ENCODE results near the gene PANK2.
"Not testable (repeated sequence)": the region's sequence is repeated elsewhere in the genome, so short reads cannot be mapped to it uniquely, and the experiment has no call there.

PANK2 gene

DNA sequence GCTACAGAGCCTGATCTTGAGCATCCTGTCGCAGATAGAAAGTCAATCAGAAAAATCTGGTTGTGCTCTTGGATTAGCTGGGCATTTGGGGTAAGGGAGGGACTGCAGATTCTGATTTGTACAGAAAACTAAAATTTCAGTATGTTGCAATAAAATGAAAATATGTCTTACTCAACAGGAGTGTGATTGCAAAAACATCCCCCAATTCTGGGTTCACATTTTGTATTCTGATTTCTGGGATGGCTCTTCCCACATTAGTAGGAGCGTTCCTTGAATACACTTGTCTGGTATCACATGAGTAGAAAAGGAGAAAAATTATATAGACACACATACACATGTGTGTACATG, 40.5 kb downstream of the PANK2 start:
- DNase-seq (ENCODE audit: low read depth): no peak

DNA sequence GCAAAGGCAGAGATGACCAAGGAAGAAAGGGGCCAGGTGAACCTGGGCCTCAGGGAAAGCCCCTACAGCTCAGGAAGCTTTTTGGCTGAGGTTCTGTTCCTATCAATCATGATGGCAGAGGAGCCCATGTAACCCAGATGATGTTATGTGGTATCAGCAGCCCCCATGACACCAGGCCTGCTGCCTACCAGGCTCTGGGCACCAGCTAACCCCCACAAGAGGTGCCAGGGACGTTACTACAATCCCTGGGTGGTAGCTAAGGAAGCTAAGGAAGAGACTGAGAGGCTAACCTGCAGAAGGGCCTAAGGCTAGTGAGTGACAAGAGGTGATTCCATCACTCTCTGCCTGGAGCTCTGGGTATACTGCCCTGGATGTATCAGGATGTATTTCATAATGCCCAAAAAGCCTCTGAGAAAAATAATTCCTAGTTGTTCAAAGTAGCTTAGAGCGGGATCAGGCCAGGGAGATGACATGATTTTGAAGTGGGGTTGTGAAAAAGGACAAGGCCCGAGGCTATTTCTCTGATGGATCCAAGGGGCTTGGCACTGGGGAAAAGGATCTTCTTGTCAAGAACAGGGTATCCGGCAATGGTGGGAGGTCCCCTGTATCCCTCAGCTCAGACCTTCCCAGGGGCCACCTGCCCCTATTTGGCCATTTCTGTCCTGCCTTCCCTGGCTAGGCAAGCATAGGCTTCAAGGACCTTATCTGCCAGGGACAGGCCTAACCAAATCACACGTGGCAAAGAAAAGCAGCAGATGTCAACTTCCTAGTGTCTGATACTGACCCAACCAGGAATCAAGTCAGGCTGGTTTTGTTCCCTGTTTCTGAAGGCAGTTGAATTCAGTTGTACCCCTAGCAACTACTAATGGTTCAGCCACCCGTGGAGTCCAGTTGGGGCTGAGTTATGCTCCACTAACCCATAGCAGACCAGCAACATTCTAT, 41.3 kb downstream of the PANK2 start:
- DNase-seq (ENCODE audit: low read depth): no peak

DNA sequence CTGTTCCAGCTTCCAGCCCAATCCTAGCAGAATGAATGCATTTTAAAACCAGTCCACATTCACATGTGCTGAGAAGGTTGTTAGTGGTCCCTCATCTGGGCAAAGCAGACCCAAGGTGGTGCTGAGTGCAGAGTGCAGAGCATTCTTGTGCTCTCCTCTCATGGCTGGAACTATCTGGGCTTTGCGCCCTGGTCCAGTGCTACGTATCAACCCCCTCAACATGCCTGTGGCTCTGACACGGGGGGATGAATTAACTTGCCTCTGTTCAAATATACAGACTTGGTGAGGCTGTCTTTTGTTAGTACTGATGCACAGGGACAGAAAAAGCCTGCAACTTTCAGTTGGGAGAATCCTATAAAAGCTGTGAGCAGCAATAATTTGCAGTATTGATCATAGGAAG, 42.5 kb downstream of the PANK2 start:
- DNase-seq (ENCODE audit: low read depth): no peak

DNA sequence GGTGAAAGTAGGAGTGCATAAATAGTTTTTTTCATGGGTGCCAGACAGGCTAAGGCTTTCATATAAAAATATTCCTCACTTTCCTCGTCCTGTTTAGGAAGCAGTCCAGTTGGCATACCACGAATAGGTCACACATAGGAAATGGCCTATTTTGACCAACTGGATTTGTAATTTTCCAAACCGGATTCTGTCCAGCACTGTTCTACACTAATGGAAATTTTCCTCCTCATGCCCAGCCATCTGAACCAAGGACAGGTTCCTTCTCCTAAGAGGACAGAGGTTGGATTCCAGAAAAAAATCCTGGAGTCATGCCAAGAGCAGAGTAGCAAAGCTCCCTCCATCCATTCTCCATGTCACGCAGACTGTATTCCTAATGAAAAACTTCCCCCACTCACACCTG, 43.1 kb downstream of the PANK2 start:
- DNase-seq (ENCODE audit: low read depth): no peak

DNA sequence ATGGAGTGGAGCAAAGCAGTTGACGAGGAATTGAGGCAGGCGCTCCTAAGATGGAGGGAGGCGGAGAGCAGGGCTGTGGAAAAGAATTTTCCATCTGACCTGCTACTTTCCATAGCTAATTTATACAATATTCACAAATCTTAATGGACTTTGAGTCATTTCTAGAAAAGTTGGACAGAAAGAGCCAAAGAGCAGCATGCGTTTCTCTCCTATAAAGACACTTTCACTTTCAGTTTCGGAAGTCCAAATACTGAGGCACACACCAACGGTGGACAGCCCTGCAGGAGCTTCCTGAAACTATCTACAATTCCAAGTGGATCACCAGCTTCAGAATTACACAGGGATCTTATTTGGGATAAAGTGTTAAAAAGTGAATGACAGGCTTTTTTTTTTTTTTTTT, 43.5 kb downstream of the PANK2 start:
- DNase-seq (ENCODE audit: low read depth): no peak

DNA sequence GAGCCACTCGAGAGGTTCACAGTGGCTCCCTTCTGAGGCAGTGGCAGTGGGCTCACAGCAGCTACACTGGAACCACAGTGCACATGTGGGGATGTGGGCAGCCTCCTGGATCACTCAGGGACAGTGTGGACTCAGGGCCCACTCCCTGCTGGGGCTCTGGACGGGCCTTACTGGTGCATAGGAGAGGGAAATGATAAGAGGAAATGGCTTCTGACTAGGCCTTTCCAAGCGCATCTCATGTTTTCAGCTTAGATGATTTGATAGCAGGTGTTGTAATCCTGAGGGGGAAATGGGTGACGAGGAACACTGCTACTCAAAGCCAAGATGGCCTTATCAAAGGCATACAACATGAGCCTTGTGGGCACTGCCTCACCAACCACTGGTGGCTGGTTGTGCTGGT, 44.0 kb downstream of the PANK2 start:
- no peak for DNase-seq (ENCODE audit: low read depth)

DNA sequence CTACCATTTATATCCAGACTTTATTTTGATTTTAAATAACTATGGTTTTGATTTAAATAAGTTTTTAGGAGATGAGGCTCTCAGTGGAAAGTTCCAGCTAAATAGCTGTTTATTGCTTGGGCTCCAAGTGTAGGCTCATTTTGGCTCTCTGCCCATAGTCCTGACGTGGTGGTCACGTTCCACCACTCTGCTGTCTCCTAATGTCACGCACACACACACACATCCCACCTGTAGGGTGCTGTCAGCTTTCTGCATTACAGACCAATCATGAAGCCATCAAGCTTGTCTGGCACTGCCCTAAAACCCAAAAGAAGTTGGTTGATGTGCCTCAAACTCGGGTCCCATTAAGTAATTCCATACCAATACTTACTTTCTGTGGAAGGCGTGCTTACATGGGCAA, 45.4 kb downstream of the PANK2 start:
- no peak for DNase-seq (ENCODE audit: low read depth)

DNA sequence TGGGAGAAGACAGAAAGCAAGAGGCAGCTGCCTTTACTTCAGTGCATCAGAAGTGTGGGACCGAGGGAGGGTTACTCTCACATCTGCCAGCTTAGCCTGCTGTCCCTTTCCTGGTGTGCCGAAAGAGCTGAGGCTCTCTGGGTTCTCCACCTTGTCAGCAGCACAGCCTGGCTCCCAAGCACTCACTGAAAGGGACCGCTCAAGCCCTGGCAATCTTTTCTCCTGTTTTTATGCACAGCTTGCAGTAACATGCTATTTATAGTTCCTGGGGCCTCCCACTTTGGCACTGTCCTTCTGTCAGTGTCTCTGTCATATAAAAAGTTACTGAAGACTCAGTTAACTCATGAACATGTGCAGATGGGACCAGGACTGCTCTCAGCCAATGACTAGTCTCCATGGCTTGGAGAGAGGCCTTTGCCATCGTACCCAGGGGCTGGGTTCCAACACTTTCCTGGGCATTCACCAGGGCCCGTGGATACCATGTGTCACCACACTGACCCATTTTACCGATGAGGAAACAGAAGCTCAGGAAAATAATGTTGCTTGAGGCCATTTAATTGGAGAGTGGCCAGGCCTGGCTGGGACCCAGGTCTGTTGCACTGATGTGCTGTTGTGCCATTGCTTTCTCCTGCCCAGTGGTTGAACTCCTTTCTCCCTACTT, 46.2 kb downstream of the PANK2 start:
- DNase-seq (ENCODE audit: low read depth): no peak

DNA sequence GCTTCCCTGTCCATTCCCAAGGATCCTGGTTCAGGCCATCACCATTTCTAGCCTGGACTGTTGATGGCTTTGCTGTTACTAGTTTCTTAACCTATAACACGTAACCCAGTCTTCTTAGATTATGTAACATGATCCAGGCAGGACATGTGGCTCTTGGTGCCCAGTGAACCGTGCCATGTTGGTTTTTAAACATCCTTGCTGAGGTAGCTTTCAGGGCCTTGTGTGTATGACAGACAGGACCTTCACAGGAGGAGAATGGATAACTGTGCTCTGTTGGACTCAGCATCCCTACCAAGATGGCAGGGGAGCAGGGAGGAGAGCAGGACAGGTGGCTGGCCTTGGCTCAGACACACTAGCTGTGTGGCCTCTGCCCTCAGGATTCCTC, 46.8 kb downstream of the PANK2 start:
- no peak for DNase-seq (ENCODE audit: low read depth)

DNA sequence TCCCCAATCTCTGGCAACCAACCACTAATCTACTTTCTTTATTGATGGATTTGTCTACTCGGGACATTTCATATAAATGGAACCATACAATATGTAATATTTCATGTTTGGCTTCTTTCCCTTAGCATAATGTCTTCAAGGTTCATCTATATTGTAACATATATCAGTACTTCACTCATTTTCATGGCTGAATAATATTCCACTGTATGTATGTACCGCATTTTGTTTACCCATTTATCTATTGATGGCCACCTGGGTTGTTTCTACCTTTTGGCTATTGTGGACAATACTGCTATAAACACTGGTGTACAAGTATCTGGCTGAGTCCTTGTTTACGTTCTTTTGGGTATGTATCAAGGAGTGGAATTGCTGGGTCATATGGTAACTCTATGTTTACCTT, 48.4 kb downstream of the PANK2 start:
- DNase-seq (ENCODE audit: low read depth): no peak

DNA sequence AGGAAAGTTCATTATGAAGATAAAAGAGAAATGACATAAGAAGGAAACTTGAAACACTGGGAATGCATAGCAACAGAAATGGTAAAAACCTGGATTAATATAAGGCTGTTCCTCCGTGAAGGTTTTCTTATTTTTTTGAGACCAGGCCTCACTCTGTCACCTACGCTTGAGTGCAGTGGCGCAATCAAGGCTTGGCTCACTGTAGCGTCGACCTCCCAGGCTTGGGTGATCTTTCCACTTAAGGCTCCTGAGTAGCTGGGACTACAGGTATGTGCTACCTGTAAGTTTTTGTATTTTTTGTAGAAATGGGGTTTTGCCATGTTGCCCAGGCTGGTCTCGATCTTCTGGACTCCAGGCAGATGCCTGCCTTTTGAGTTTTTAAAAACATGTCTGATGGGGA, 51.7 kb downstream of the PANK2 start:
- DNase-seq (ENCODE audit: low read depth): no peak

DNA sequence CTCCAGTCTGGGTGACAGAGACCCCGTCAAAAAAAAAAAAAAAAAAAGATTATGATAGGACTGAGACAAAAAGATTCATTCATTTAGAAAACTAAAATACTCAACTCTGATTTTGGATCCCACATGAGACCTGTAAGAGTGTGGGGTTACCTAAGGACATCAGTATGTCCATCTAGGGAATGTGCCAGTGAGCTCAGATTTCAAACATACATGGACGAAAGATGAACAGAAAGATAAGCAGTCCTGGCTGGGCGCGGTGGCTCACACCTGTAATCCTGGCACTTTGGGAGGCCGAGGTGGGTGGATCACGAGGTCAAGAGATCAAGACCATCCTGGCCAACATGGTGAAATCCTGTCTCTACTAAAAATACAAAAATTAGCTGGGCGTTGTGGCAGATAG, 57.5 kb downstream of the PANK2 start:
- not testable (repeated sequence) for DNase-seq (ENCODE audit: low read depth)

DNA sequence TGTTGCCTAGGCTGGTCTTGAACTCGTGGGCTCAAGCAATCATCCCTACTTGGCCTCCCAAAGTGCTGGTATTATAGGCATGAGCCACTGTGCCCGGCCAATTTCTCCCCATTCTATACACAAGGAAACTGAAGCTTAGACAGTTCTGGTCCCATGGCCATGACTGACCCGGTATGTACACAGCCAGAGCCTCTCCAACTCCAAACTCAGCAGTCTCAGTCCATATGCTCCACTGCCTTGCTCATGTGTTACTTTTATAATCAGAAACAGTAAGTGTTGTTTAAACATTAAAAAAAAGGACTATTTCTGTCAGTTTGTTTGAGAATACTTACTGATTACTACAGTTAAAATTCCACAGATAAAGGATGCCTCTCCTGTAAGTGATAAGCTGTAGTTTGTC, 75.5 kb downstream of the PANK2 start:
- DNase-seq (ENCODE audit: low read depth): no peak

DNA sequence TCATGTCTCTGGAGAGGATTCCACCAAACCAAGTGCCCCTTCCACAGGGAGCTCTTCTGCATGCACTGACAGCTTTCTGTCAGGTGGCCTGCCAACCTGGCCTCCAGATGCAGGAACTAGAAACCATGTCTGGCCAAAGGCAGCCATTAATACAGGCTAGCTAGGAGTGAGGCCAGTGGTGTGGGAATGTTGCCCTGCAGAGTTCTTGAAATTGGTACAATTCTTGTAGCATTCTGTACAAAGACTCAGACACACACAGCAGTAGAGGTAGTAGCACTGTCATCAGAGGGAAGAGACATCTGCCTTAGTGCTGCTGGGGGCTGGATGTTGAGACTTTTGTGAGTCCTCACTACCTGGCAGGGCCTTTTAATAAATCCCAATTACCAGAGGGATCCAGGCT, 77.4 kb downstream of the PANK2 start:
- DNase-seq (ENCODE audit: low read depth): no peak

DNA sequence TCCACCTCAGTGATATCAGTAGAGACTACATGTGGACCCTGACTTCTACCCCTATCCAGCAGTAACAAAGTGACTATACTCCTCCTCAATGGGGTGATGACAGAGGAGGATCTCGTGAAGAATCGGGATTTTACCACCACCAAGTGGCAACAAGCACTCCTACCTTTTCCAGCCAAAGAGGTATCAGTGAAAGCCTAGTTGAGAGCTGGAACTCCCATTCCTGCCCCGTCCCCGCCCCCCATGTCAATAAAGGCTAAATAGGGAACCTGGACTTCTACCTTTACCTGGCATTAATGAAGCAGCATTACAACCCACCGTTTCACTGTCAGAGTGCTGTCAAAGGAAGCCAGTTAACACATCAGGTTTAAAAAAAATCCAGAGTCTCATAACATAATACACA, 80.8 kb downstream of the PANK2 start:
- no peak for DNase-seq (ENCODE audit: low read depth)

DNA sequence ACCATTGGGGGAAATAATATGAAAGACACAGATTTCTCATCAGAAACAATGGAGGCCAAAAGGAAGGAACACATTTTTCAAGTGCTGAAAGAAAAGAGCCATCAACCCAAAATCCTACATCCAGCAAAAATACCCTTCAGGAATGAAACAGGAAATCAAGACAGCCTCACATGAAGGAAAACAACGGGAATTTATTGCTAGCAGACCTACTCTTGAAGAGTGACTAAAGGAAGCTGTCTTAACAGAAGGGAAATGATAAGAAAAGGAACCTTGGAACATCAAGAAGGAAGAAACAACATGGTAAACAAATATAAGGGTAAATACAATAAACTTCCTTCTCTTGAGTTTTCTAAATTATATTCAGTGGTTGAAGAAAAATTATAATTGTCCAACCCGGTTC, 82.0 kb downstream of the PANK2 start:
- no peak for DNase-seq (ENCODE audit: low read depth)

DNA sequence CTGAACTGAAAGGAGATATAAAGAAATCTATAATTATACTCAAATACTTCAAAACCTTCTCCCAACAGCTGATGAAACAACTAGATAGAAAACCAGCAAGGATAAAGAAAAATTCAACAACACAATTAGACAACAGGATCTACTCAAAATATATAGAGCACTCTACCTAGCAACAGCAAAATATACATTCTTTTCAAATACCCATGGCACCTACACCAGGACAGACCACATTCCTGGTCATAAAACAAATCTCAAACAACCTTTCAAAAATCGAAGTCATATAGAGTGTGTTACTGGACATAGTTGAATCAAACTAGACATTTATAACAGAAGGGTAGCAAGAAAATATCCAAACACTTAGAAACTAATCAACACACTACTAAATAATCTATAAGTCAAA, 83.0 kb downstream of the PANK2 start:
- no peak for DNase-seq (ENCODE audit: low read depth)

DNA sequence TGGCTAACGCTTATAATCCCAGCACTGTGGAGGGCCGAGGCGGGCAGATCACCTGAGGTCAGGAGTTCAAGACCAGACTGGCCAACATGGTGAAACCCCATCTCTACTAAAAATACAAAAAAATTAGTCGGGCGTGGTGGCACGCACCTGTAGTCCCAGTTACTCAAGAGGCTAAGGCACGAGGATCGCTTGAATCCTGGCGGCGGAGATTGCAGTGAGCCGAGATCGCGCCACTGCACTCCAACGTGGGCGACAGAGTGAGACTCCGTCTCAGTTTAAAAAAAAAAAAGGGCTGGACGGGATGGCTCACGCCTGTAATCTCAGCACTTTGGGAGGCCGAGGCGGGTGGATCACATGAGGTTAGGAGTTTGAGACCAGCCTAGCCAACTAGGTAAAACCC, 83.4 kb downstream of the PANK2 start:
- not testable (repeated sequence) for DNase-seq (ENCODE audit: low read depth)

DNA sequence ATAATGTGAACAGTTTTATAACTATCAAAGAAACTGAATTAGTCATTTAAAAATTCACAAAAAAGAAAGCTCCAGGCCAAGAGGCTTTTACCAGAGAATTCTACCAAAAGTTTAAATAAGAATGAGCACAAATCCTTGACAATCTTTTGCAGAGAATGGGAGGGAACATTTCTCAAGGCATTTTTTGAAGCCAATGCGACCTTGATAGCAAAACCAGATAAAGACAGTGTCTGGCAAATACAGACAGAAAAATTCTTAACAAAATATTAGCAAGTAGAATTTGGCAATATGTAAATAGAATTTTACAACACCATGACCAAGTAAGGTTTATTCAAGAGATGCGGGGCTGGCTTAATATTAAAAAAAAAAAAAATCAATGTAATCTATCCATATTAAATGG, 84.5 kb downstream of the PANK2 start:
- no peak for DNase-seq (ENCODE audit: low read depth)

DNA sequence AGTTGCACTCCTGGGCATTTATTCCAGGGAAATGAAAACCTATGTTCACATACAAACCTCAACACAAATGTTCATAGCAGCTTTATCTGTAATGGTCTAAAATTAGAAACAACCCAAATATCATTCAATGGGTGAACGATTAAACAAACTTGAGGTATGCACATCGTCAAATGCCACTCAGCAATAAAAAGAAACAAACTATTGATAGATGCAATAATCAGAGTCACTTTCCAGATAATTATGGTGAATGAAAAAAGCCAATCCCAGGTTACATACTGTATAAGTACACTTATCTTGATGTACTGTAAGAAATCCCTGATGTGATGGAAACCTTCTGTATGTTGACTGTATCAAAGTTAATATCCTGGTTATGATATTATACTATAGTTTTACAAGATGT, 87.3 kb downstream of the PANK2 start:
- DNase-seq (ENCODE audit: low read depth): no peak

Data from stimulated activated CD8-positive, alpha-beta memory T cell treated with anti-CD3 and anti-CD28 coated beads, Interleukin-7, amount 100 ng/mL, for 24 hours (primary cell).